Measurements from ENCODE around the gene KRT13.

Gene KRT13

DNA sequence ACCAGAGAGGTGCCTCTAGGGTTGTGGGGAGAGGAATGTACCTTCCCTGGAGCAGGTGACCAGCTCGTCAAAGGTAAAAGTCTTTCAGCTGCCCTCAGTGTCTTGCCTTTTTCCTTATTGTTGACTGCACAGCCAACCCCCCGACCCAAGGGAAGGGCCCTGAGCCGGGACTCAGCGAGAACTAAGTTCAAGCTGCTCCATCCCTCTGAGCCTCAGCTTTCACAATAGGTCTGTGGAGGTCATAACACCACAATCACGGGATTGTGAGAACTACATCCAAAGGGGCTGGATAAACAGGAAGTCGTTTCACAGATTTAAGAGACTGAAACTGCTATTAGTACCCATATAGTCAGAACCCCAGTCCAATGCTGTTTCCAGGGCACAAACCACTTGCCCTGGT, 13.1 kb downstream of the KRT13 start:
- no peak for DNase-seq

DNA sequence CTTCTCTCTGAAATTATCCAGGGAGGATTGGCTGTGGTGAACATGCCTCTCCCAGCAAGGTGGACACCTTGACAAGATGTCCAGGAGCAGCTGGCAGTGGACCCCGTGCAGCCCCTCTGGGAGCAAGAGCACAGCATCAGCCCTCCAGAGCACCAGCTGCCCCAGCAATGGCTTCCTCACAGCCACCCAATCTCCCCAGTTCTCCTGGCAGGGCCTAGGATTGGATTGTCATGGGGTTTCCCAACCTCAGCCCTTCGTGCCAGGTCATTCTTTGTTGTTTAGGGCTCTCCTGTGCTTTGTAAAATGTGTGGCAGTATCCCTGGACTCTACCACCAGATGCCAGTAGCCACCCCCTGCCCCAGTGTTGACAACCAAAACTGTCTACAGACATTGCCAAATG, 13.9 kb downstream of the KRT13 start:
- no peak for DNase-seq

DNA sequence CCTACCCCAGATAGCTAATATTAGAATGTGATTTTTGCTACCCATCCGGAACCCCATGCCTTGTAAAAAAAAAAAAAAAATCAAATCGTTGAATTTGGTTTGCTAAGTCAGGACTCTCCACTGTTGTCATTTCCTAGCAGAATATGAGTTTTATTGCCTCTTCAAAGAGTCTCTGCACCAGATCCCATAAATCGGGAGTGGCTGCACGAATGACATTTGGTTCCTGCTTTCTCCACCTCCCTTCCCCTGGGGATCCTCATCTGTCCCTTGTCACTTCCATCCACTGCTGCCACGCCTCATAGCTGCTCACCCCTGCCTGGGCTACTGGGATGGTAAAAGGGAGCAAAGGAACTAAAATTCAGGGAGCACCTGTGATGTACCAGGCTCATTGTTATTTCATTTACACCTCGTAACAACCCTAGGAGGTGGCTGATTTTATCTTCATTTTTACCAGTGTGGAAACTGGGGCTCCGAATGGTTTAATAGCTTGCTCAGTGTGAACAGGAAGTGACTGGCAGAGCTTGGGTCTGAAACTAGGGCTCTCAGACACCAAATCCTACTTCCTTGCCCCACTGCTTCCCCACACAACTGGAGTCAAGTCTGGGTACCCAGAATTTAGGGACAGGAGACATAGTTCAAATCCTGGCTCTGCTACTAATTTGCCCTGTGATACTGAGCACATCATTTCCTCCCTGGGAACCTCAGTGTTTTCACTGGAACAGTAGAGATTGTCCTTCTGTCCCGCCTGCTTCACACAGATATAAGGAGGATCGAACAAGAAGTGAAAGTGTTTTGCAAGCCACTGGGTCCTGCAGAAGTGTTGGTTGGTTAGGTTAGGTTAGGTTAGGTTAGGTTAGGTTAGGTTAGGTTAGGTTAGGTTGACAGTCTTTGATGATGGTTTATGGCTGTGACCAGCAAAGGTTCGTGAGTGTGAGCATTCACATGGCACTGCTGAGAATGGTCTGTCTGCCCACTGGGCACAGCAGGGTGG, 15.1 kb downstream of the KRT13 start:
- no peak for DNase-seq

DNA sequence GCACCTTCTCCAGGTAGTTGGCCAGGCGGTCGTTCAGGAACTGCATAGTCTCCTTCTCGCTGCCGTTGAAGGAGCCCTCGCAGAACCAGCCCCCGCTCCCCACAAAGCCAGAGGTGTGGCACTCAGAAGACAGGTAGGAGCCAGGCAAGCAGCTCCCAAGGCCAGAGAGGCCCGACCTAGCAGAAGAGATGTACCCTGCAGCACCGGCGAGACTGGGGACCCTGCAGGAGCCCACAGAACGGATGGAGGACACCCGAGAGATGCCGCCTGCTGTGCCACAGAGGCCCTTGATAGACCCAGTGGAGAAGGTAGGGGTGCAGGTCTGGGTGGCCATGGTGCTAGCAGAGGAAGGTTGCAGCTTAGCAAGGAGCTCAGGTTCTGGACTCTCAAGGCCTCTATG, 15.9 kb downstream of the KRT13 start, which contains the start of gene KRT36:
Gene KRT36 (minus strand): TSS at position 380 of the 400 bp plus-strand sequence. CDS start 46 bp downstream, at position 334.
- DNase-seq: no peak

DNA sequence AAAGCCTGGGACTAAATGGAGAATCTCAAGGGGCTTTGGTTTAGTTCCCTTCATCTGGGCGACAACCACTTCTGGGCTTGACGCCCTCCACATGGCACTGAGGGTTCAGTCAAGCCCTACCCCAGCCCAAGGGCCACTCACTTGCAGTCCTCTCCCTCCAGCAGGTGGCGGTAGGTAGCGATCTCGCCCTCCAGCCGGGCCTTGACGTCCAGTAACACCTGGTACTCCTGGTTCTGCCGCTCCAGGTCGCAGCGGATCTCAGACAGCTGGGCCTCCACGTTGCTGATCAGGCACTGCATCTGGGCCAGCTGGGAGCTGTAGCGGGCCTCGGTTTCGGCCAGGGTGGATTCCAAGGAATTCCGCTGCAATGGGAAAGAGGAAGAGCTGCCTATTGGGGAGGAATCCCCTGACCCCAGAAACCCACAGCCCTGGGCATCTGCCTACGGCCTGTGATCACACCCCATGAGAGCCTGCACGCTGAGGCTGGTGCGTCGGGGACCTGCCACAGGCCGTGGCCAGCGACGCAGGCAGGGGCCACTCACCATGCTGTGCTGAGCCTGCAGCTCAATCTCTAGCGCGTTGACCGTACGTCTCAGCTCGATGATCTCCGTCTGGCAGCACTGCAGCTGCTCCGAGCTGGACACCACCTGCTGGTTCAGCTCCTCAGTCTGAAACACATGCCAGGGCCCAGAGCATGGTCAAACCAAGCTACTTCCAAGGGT, 18.4 kb downstream of the KRT13 start:
- no peak for DNase-seq

GRCh38 chr17:41486316-41486715, 19.1 kb downstream of the KRT13 start:
- no peak for DNase-seq

DNA sequence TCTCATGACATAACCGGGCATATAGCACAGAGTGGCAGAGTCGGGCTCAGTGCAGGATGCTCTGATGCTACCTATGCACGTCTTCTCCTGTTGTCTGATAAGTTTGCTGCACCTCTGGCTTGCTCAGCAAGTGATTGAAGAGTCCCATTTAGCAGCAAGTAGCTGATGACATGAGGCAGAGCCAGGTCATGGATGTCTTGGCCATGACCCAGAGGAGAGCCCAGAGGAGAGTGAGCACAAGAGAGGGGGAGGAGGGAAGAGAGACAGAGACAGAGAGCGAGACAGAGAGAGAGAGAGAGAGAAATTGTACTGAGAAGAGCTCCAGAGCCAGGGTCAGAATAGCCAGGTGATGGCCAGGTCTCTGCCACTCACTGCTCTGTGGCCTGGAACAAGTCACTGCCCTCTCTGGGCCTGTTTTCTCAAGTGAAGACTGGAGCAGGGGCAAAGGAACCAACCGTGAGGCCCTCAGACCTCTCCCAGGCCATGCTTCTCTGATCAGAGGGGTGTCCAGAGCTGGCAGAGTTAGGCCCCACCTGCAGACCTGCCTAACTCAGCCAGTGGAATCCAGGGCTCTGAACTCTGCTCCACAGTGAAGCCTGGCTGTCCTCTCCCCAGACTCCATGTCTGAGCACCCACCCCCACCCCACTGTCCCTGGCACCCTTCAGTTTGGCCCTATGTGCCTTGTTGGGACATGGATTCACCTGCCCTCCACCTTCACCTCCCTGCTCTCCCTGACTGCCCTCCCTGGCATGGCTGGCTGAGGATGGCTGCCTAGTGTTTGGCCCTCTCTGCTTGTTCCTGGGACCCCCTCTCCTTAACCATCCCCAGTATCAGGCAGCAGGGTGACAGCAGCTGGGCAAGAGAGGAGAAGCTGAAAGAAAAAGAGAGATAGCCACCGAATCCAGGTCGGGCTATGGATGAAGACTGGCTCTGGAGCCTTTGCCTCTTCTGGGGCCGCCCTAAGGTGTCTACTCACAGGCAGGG, 20.2 kb downstream of the KRT13 start:
- DNase-seq: no peak

- no peak for DNase-seq
Observed at GRCh38 chr17:41483991-41484826, 21.2 kb downstream of the KRT13 start.

DNA sequence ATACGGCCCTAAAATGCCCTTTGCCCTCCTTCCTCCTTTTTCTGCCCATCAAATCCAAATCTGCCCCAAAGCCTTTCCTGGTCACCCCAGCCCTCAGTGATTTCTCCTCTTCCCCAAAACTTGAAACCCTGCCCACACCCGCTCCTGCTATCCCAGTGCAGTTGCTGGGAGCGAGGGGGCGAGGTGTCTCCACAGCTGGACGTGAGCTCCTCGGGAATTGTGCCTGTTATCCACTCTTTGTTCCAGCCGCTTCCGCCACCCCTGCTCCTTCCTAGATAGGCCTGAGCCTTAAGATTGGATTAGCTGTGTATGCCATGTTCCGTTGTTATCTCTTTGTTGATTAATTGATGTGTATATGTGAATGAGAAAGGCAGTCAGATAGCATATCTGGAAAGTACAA, 21.9 kb downstream of the KRT13 start:
- DNase-seq: no peak

GRCh38 chr17:41481036-41481435, 24.4 kb downstream of the KRT13 start, which contains the start of gene KRT35:
KRT35 (minus strand) TSS chr17:41481151; CDS start chr17:41481097, 54 bp downstream.
- no peak for DNase-seq

- DNase-seq: no peak
Observed at GRCh38 chr17:41480581-41480980, 24.8 kb downstream of the KRT13 start.

GRCh38 chr17:41480136-41480535, 25.3 kb downstream of the KRT13 start:
- no peak for DNase-seq

- no peak for DNase-seq
Observed at GRCh38 chr17:41478237-41478636, 27.2 kb downstream of the KRT13 start.

GRCh38 chr17:41476866-41477815, 28.3 kb downstream of the KRT13 start:
- no peak for DNase-seq

DNA sequence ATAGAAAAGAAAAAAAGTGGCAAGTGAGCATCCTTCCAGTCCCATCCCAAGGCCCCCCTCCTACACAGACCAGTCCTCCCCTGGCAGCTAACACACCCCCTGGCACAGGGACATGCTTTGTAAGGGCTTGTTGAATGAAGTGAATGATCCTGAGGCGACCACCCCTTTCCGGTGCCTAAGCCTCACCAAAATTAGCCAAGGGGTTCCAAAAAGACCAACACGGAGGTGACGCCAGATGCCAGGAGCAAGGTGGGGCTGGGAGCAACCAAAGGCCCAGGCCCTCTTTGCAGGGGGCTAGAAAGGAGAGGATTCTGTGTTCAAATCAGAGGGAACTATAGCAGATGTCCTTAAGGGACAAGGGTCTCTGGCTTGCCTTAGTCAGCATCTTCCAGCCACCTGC, 30.0 kb downstream of the KRT13 start:
- DNase-seq: no peak

DNA sequence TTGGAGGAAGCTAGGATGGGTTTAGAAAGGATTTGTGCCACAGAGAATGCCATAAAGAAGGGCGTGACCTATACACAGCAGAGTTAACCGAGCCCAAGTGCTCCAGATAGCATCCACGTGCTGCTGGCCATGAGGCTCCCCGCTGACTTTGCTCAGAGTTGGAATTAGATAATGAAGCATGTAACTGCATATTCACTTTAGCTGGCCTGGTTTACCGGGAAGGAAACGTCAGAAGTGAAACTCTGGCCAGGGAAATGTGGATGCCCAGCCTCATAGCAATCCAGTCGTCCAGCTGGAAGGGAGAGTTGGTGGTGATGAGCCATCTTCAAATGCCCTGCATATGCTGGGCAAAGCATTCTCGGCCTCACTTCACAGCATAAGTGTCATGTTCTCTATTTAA, 30.5 kb downstream of the KRT13 start:
- no peak for DNase-seq

DNA sequence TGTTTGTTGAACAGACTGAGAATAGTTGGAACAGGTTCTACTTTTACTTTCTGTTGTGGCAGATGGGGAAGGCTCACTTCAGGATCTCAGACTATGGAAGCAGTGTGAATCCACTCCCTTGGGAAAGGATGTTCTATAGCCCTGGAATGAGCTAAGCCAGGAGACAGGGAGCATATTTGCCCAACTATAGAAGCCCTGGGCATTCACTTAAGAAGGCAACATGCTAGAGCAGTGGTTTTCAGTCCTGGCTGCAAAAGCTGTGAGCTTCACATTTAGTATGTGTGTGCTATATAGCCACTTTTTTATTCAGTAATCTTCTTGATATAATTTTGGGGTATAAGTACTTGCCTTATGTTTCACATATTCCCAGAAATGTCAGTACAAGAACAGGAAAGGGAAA, 37.1 kb downstream of the KRT13 start:
- DNase-seq: no peak

DNA sequence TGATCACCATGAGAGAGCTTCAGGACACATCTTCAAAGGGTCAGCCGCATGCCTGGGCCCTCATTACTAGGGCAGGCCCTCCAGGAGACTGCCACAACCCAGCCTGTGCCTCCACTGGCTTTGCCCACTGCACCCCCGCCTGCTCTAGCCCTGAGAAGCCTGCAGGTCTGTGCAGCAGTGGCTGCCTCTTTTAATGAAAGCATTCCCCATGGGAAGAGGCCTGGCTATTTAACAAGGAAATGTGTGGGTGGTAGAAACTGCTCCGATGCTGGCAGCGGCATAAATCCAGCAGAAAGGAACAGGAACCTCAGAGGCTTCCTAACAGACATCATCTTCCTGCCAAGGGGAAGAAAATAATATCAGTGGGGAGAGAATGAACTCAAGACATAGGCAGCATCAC, 37.9 kb downstream of the KRT13 start:
- no peak for DNase-seq

DNA sequence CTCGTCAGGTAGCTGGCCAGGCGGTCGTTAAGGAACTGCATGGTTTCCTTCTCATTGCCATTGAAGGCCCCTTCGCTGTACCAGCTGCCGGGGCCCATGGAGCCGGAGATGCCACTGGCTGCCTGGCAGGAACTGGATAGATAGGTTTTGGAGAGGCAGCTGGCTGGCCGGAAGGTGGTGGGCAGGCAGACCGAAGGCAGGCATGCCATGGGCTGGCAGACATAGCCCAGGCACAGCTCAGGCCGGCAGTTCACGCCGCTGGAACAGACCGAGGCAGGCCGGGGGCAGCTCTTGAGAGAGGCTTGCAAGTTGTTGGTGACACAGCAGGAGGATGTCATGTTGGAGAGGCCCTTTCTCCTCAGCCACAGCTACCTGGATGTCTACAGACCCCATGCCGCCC, 38.4 kb downstream of the KRT13 start, which contains the start of gene KRT32:
Gene KRT32 (minus strand): TSS at position 399 of the 400 bp plus-strand sequence. CDS start 61 bp downstream, at position 338.
- DNase-seq: no peak

- no peak for DNase-seq
Observed at GRCh38 chr17:41464682-41465081, 40.7 kb downstream of the KRT13 start.

Measured in NCI-H524 treated with DMSO at 0.1 percent for 48 hours (cell line).